T1000 (cell line): ENCODE results near the gene NOD1.
"Not testable (repeated sequence)": the region's sequence is repeated elsewhere in the genome, so short reads cannot be mapped to it uniquely, and the experiment has no call there.

Source experiments
- DNase-seq: peaks from one replicate; lab custom pipeline; 2025; ENCODE audit warnings: mixed read lengths; lab: John Stamatoyannopoulos, UW

Gene NOD1

DNA sequence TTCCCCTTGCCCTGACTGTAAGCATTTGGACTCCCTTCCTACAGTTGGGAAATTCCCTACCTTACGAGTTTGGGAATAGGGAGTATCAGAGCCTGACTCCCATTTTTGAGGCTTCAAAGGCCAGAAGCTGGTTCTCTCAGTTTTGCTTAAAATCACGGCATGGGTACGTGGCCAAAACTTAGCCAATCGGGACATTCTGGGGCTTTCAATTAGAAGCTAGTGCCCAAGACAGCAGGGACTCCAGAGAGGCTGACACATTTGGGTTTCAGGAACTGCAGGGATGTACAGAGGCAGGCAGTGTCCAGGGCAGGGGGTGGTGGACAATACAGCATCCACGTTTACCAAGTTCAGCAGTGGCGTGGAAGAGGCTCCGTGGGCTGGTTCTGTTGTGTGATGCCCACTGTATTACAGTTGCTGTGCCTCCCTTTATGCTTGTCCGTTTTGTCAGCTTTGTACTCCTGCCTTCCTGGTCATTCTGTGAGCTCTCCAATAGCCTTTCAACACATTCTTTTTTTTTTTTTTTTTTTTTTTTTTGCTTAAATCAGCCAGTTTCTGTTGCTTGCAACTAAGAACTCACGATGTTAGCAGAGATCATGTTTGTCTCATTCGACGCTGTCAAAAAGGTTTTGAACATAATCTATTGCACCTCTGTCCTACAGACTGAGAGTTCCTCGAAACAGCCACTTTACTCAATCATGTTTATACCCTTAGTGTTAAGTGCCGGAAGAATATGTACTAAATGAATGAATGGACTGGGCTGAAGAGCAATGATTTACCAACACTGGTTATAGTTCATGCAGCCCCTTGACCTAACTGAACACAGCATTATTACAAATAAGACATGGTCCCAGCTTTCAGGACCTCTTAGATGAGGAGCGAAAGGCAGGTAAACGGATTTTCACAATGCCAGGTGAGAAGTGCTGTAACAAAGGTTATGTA, 25.0 kb upstream of the NOD1 start:
- no peak for DNase-seq

DNA sequence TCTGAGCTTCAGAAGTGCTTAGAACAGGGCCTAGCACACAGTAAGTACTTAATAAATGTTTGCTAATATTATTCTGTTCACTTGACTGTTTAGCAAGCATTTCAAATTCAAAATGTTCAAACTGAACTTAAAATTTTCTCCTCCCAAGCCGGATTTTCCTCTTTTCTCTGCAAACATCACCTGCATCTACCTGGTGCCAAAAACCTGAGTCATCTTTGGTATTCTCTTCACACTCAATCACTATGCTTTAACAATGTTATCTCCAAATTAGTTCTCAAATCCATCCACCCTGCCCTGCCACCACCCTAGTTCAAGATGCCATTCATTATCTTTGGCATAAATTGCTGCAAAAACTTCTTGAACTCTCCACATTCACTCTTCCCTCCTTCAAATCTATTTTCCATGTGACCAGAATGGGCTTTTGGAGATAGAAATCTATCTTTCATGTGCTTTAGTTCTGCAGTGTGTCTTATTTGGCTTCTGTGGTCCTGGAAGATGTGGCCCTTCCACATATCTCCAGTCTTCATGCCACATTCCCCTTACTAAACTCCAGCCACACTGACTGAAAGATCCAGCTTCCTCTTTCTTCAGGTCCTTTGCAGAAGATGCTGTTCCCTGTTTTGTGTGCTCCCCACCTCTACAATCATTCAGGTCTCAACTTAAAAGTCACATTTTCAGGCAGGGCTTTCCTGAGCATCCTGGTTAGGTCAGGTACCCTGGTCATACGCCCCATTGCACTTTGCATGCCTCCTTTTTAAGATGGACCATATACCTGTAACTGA, 24.1 kb upstream of the NOD1 start:
- no peak for DNase-seq

- DNase-seq, result no peak
These were observed 22.7 kb upstream of the NOD1 start for GRCh38 chr7:30501264-30501663.

GRCh38 chr7:30493228-30493627, 14.6 kb upstream of the NOD1 start:
- DNase-seq, result no peak

DNA sequence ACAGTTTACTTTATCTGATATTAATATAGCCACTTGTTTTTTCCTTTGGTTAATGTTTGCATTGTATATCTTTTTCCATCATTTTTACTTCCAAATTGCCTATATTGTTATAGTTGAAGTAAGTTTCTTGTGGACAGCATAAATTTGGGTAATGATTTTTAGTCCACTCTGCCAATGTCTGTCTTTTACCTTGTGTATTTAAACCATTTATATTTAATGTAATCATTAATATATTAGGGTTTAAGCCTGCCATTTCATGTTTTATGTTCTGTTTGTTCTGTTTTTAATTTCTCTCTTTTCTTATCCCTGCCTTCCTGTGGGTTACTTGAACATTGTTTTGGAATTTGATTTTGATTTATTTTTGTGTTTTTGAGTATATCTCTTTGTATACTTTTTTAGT, 12.8 kb upstream of the NOD1 start:
- DNase-seq, result no peak

- no peak for DNase-seq
These were observed 8.8 kb upstream of the NOD1 start for GRCh38 chr7:30487371-30487770.

DNA sequence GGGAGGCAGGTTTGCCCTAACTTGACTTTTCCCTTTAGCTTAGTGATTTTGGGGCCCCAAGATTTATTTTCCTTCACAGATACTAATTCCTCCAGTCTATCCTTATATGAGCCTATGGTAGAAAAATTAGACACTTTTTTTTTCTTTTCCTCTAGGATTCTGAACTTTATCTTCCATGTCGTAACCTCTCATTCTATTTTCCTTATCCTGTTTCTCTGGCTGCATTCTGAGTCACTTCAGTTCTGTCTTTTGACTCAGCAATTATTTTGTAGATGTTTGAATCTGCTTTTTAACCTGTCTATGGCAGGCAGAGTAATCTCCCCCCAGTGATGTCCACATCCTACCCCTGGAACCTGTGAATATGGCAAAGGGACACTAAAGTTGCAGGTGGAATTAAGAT, 7.1 kb upstream of the NOD1 start:
- DNase-seq, result no peak

- DNase-seq, result not testable (repeated sequence)
These were observed 2.8 kb upstream of the NOD1 start for GRCh38 chr7:30481416-30481815.

DNA sequence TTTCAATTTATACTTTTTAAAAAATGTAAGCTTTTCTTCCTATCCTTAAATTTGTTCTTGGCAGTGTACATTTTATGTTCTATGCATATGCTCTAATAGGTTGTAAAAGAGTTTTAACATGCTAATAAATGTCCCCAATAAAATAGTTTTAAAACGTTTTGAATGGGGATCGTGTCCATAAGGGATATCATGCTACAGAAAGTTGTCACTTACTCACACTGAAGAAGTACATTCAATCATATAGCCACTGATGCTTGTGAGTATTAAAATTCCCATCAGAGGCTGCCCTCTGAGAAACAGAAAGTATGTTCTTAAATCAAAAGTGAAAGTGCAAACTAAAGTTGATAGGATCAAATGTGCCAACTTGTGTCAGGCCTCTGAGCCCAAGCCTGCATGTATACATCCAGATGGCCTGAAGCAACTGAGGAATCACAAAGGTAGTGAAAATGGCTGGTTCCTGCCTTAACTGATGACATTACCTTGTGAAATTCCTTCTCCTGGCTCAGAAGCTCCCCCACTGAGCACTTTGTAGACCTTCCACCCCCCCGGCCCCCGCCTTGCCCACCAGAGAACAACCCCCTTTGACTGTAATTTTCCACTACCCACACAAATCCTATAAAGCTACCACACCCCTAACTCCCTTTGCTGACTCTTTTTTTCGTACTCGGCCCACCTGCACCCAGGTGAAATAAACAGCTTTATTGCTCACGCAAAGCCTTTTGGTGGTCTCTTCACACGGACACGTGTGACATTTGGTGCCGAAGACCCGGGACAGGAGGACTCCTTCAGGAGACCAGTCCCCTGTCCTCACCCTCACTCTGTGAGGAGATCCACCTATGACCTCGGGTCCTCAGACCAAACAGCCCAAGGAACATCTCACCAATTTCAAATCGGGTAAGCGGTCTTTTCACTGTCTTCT, 877 bp upstream of the NOD1 start:
- DNase-seq, result peak; percentile 1

DNA sequence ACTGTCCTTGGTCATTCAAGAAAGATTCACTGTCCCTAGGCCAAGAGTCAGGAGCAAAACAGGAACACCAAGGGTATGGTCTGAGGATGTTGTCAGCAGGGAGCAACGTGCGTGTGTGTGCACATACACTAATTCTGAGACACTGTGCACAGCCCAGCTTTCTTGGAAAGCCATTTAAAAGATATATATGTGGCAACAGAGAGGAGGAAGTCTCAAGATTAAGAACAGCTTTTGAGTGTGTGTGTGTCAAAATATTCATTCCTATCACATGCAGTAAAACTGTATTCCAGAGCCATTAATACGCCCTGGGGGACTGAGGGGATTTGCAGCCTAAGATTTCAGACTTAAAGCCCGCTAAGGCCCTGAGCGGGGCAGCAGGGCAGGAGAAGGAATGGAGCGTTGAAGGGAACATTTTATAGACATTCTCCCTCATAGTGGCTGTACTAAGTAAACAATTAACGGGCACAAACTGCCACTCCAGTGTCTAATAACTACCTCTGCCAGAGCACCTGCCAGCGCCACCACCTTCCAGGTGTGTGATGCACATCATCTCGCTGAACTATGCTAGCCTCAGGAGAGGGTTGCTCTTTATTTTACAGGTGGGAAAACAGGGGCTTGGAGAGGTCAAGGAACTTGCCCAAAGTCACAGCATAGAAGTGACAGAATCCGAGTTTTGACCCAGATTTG, 2.0 kb downstream of the NOD1 start:
- no peak for DNase-seq

DNA sequence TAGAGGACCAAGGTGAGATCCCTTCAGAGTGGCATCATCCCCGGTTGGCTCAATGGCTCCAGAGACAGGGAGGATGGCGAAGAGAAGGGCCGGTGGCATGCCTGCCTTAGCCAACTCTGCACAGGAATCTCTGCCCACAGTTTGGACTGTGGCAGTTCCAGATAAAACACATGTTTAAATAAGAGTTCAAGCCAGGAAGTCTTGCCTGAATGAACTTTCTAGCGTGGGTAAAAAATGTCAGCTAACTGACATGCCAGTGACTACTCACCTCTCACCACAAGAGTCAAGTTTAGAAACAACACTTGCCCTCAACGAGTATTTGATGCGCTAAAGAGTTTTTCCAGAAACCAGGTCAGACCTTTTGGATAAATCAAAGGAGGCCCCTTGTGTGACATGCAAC, 3.0 kb downstream of the NOD1 start:
- no peak for DNase-seq

DNA sequence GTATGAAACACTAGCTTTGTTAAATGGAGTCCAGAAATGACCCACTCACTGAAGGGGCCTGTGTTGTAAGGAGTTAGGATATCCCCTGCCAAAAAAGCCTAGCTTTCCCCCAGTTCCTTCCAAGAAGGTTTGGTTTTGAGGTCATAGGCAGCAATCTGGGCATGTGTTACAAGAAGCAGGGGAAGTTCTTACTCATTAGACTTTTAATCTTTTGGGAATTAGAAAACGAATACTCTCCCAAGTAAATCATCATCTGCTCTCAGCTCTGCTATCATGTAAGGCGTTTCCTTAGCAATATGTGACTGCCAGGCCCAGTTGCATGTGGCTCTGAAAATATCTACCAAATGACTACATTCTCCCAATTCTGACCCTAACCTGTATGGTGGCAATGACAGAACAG, 3.7 kb downstream of the NOD1 start:
- DNase-seq, result no peak

DNA sequence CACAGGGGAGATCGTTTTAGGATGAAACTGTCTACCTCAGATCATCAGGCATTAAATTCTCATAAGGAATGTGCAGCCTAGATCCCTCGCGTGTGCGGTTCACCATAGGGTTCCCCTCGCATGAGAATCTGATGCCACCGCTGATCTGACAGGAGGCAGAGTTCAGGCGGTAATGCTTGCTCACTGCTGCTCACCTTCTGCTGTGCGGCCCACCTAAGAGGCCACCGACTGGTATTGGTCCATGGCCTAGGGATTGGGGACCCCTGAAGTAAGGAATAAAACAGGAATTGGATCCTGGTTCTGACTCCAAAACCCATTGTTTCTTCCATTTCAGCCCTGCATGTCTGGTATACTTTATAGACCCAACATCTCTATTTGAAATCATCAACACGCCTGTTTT, 4.1 kb downstream of the NOD1 start:
- no peak for DNase-seq

GRCh38 chr7:30473903-30474302, 4.7 kb downstream of the NOD1 start:
- no peak for DNase-seq

DNA sequence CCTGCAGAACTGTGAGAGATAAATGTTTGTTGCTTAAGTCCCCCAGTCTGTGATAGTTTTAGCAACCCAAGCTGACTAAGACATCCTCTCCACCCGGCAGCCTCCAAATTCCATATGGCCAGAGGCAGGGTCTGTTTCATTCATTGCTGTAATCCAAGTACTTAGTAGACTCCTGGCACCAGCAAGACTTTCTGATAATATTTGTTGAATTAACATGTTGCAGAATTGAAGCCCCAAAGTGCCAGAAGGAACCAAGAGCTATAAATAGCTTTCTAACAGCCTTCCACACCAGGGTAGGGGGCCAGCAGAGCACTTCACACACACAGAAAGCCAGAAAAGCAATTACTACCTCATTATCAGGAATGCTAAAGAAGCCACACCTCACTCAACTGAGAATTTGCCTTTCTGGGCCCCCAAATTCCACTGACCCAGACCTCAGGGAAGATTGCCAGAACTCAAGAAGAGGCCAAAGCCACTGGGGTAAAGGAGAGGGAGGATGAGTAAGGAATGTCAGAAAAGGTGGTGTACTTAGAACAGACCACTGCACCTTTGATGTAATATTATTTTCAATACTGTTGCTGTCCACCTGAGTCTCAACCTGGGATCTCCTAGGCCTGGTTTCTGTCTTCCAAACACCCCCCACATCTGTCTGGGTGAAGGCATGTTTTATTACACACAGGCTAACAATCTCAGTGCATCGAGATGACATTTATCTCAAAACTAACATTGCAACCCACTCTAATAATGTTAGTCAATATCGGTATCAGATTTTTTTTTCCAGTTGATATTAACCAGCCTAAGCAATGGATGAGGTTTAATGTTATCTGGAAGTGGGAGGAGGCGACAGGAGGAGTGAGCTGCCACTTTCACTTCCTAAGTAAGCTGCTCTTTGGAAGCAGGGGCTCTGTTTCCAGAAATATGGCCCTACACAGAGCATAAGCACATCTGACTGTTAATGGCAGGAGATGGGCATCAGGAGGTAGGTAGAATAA, 5.5 kb downstream of the NOD1 start:
- no peak for DNase-seq

DNA sequence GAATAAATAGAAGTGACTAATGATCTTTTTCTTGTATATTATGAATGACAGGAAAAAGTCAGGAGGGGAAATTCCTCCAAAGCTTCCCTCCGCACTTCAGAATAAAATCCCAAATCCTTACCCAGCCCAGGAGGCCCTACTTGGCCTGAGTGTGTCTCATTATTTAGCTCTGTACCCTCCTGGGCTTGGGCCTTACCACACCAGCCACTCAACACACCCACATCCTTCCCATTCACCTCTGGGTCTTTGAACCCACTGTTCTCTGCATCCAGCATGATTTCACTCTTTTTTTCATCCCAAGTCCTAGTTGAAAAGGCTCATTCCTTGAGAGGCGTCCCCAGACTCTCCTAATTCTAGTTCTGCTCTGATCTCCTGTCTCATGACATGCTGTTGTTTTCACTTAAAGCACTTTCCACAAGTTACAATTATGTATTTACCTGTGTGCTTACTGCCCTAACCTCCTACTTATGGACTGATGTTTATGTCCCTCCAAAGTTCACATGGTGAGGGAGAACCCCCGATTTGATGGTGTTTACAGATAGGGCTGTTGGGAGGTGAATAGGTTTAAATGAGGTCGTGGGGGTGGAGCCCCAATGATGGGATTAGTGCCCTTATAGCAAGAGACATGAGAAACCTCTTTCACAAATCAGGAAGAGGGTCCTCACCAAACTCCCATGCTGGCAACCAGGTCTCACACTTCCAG, 6.4 kb downstream of the NOD1 start:
- no peak for DNase-seq

DNA sequence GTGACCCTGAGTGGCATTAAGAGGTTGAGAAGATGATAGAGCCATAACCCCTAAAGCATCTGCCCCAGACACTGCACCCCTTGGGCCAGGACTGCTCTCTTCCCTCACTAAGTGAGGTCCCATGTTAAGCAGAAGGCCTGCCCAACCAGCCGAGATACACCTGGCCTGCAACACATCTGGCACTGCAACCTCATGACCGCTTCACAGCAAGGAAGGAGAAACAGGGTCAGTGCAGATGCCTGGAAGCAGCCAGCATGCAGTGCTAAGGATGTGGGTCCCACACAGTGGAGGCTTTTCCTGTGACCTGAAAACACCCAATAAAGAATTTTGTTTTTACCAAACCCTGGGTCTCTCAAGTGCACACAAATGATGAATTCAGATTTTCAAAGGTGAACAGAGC, 7.4 kb downstream of the NOD1 start:
- DNase-seq, result no peak

DNA sequence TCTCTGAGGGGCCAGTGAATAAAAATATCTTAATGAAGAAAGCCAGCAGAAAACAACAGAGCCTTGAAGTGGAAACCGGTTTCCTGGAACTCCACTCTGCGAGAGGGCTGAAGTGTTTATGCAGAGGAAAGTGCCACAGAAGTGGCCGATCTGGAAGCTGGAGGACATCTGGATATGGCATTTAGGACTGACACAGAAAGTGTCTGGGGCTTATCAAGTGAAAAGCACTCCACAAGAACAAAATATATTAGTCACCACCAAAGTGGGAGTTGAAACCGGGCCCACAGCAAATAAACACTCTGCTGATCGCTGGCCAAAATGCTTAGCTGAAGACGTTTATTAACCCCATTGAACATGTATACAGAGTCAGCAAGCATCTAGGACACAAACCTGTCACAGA, 7.8 kb downstream of the NOD1 start:
- peak; percentile 8 for DNase-seq

- DNase-seq, result no peak
These were observed 8.3 kb downstream of the NOD1 start for GRCh38 chr7:30470163-30470770.
